Measurements from ENCODE around the gene ZNF225.
"Not testable (repeated sequence)": the region's sequence is repeated elsewhere in the genome, so short reads cannot be mapped to it uniquely, and the experiment has no call there.

Gene ZNF225

GRCh38 chr19:44113138-44113783 is at the start of gene ZNF225:
ZNF225 (plus strand) TSS chr19:44113399; CDS start chr19:44115828, 2,429 bp downstream.
- DNase-seq = peak; percentile 95

GRCh38 chr19:44066305-44066704 is 46.9 kb upstream of the ZNF225 start:
- no peak for DNase-seq

GRCh38 chr19:44069415-44069814 is 43.8 kb upstream of the ZNF225 start:
- no peak for DNase-seq

- peak; percentile 85 for DNase-seq
Measured at GRCh38 chr19:44071824-44072542, 41.2 kb upstream of the ZNF225 start, which contains the start of gene ZNF284. ZNF284 (plus strand) TSS chr19:44072159; CDS start chr19:44076390, 4,231 bp downstream.

- DNase-seq = no peak
Measured at GRCh38 chr19:44072543-44073401, 40.4 kb upstream of the ZNF225 start.

- DNase-seq = no peak
Measured at GRCh38 chr19:44076325-44076724, 36.9 kb upstream of the ZNF225 start.

- no peak for DNase-seq
Measured at GRCh38 chr19:44092108-44092507, 21.1 kb upstream of the ZNF225 start.

GRCh38 chr19:44093931-44094765 is 19.1 kb upstream of the ZNF225 start, which contains the start of gene ZNF224:
ZNF224 (plus strand) TSS chr19:44094361; CDS start chr19:44097874, 3,513 bp downstream.
- DNase-seq = peak; percentile 92

GRCh38 chr19:44107751-44108150 is 5.4 kb upstream of the ZNF225 start:
- DNase-seq = no peak

- DNase-seq = no peak
Measured at GRCh38 chr19:44109458-44109857, 3.7 kb upstream of the ZNF225 start.

- peak; percentile 24 for DNase-seq
Measured at GRCh38 chr19:44111910-44112463, 1.2 kb upstream of the ZNF225 start.

GRCh38 chr19:44112802-44113137 is 429 bp upstream of the ZNF225 start:
- no peak for DNase-seq

- peak; percentile 3 for DNase-seq
Measured at GRCh38 chr19:44113784-44114390, 688 bp downstream of the ZNF225 start.

- DNase-seq = not testable (repeated sequence)
Measured at GRCh38 chr19:44121162-44121561, 8.0 kb downstream of the ZNF225 start.

- DNase-seq = no peak
Measured at GRCh38 chr19:44131955-44132354, 18.8 kb downstream of the ZNF225 start.

- DNase-seq = peak; percentile 80
Measured at GRCh38 chr19:44141191-44142058, 28.2 kb downstream of the ZNF225 start, which contains the start of gene ZNF234. ZNF234 (plus strand) TSS chr19:44141554; CDS start chr19:44144633, 3,079 bp downstream.

- DNase-seq = no peak
Measured at GRCh38 chr19:44142059-44142433, 28.8 kb downstream of the ZNF225 start.

- DNase-seq = no peak
Measured at GRCh38 chr19:44149776-44150175, 36.6 kb downstream of the ZNF225 start.

- no peak for DNase-seq
Measured at GRCh38 chr19:44151491-44151890, 38.3 kb downstream of the ZNF225 start.

GRCh38 chr19:44156475-44156874 is 43.3 kb downstream of the ZNF225 start:
- no peak for DNase-seq

- DNase-seq = no peak
Measured at GRCh38 chr19:44163789-44164188, 50.6 kb downstream of the ZNF225 start.

Measured in activated CD4-positive, alpha-beta T cell treated with anti-CD3 and anti-CD28 coated beads, Interleukin-2, Interleukin-6, amounts not matched to agents 100 ng/mL and 50 ng/mL, durations not matched to agents 16 hours and 8 hours (primary cell).